Progenitor cell of endocrine pancreas (in vitro differentiated cells): ENCODE measurements around the gene TACC2. TPM values are rescaled to one million over a fixed set of nuclear protein-coding genes. Genes with fewer than 3 reads are reported as not detected.

Source experiments
- DNase-seq: peaks from one replicate; pipeline ENCODE4 v3.0.0; 2021; ENCODE audit warnings: low spot score; ENCODE audit not compliant: unreplicated experiment
- H3K27ac Mint-ChIP-seq: 2 replicates; pipeline ENCODE4 v1.8.0; 2021; ENCODE audit warnings: mild to moderate bottlenecking, moderate library complexity, mixed read lengths
- H3K27me3 Mint-ChIP-seq: 2 replicates; pipeline ENCODE4 v1.8.0; 2021; ENCODE audit warnings: mixed read lengths
- H3K36me3 Mint-ChIP-seq: 2 replicates; pipeline ENCODE4 v1.8.0; 2022; ENCODE audit warnings: mixed read lengths; ENCODE audit not compliant: insufficient read depth
- H3K4me1 Mint-ChIP-seq: 2 replicates; pipeline ENCODE4 v1.8.0; 2021; ENCODE audit warnings: low read depth, mixed read lengths
- H3K4me3 Mint-ChIP-seq: 2 replicates; pipeline ENCODE4 v1.8.0; 2021; ENCODE audit warnings: low read depth, mild to moderate bottlenecking, moderate library complexity, mixed read lengths
- H3K9me3 Mint-ChIP-seq: 2 replicates; pipeline ENCODE4 v1.8.0; 2021; ENCODE audit warnings: low read depth, mixed read lengths
- total RNA-seq: library from RNA; stranded (reverse); gene quantifications from 2 replicates; pipeline ENCODE4 v1.2.1, GENCODE V29; 2021
- TF ChIP-seq, protein P1 (sequence below): fragments of 200-600 bp; sonication (generic); IDR thresholded peaks from one replicate; pipeline ENCODE4 v1.5.0; 2021; ENCODE audit warnings: antibody characterized with exemption, mild to moderate bottlenecking; ENCODE audit not compliant: unreplicated experiment

Gene TACC2
- total RNA-seq, 1 donor from 2014 or later: 60.4 TPM

DNA sequence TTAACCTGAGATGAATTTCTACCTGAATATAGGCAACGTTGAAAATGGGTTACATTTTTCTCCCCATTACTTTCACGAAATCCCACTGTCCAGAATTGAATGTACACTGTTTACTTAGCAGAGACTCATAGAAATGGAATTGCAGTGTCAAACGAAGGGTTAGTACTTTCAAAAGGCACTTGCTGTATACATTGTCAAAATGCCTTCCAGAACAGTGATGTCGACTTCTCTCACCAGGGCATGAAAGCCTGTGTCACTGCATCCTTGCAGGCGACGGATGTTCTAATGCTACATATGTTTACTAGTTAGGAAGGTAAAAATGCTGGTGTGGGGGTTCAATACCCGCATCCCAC lies 41.2 kb downstream of the TACC2 start:
- H3K4me3 Mint-ChIP-seq: no peak overlapping the region

DNA sequence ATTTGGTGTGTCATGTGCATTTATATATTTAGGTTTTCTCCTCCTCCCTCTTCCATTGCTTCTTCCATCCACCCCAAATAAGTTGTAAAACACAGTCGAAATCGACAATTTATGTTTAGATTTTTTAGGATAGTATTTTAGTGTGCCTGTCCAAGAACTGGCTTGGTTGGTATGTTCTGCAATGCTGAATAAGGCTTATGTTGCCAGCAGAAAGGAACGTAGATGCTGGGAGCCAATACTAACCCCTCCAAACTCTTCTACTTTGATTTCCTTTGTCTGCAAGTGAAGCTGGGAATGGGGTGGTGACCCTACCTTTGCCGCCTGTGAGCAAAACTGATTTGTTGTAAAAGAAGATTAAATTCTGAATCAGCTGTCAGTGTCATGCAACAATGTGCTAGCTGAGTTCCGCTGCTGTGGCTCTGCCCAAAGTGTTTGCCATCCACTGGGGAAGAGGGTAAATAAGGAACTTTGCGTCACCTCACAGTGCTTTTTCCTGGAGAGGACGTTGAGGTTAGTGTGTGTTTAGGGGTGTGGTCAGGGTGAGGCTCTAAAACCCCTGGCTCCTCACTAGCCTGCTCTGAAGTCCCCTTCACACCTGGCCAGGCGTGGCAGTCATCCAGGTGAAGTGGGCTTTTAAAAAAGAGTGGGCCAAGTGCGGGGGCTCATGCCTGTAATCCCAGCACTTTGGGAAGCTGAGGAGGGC lies 44.4 kb downstream of the TACC2 start:
- Mint-ChIP-seq H3K9me3 (peaks cover 4% of the 10 kb centered on the region), H3K4me3 (no peak overlapping the region), H3K27me3 (no peaks in the 10 kb centered on the region), H3K4me1 (peaks cover 5% of the 10 kb centered on the region), H3K36me3 (no peaks in the 10 kb centered on the region), H3K27ac (no peak overlapping the region)
- DNase-seq: no peak
- TF ChIP-seq, protein P1, sequence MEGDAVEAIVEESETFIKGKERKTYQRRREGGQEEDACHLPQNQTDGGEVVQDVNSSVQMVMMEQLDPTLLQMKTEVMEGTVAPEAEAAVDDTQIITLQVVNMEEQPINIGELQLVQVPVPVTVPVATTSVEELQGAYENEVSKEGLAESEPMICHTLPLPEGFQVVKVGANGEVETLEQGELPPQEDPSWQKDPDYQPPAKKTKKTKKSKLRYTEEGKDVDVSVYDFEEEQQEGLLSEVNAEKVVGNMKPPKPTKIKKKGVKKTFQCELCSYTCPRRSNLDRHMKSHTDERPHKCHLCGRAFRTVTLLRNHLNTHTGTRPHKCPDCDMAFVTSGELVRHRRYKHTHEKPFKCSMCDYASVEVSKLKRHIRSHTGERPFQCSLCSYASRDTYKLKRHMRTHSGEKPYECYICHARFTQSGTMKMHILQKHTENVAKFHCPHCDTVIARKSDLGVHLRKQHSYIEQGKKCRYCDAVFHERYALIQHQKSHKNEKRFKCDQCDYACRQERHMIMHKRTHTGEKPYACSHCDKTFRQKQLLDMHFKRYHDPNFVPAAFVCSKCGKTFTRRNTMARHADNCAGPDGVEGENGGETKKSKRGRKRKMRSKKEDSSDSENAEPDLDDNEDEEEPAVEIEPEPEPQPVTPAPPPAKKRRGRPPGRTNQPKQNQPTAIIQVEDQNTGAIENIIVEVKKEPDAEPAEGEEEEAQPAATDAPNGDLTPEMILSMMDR: no peak

More for the DNA sequence above, 41.2 kb downstream of the TACC2 start:
- TF ChIP-seq, protein P1: no peak
- Mint-ChIP-seq H3K9me3 (no peaks in the 10 kb centered on the region), H3K27me3 (no peaks in the 10 kb centered on the region), H3K36me3 (no peaks in the 10 kb centered on the region), H3K4me1 (peaks cover 5% of the 10 kb centered on the region), H3K27ac (no peak overlapping the region)
- no peak for DNase-seq

DNA sequence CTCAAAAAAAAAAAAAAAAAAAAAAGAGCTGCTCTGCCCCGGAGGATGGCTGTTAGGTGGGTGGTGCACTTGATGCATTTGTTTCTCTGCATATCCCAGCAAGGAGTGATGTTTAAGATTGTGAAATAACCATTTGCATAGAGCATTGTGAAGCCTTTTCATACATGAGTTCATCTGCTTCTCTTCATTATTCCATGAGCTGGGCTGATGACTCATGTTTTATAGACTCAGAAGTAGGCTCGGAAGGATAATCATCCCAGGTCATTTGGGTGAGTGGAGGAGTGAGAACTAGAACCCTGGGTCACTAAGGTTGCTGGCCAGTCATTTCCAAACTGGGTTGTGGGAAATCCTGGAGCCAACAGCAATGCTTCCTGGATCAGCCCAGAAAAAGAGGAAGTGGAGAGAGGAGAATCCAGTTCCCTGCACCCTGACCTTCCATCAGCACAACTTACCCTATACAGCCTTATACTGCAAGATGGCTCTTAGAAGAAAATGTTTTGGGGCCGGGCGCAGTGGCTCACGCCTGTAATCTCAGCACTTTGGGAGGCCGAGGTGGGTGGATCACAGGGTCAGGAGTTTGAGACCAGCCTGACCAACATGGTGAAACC lies 45.3 kb downstream of the TACC2 start:
- TF ChIP-seq, protein P1: no peak
- no peaks in the 10 kb centered on the region for H3K36me3 Mint-ChIP-seq
- no peak overlapping the region for H3K27ac Mint-ChIP-seq
- H3K4me3 Mint-ChIP-seq: no peak overlapping the region
- no peaks in the 10 kb centered on the region for H3K27me3 Mint-ChIP-seq
- no peak for DNase-seq
- H3K9me3 Mint-ChIP-seq: peaks cover 4% of the 10 kb centered on the region
- peaks cover 5% of the 10 kb centered on the region for H3K4me1 Mint-ChIP-seq

DNA sequence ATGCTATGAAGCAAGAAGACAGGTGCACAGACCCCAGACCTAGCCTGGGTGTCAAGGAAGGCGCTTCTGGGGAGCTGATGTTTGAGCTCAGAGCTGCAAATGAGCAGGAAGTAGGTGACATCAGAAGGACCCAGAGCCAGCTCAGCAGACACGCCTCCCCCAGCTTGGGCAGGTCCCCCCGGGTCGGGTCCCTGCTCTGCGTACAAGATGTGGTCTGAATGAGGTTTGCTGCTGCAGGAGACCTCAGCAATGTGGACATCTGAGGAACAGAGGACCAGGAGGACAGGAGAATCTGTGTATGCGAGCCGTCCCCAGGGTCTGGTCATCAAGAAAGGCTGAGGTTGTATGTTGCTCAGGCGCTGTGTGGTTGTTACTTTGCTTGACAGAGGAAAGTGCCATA lies 51.8 kb downstream of the TACC2 start:
- Mint-ChIP-seq H3K27ac (no peak overlapping the region), H3K27me3 (peaks cover 4% of the 10 kb centered on the region), H3K4me1 (peaks cover 20% of the 10 kb centered on the region), H3K36me3 (no peaks in the 10 kb centered on the region), H3K4me3 (no peak overlapping the region), H3K9me3 (peaks cover 4% of the 10 kb centered on the region)
- TF ChIP-seq, protein P1: no peak
- no peak for DNase-seq

DNA sequence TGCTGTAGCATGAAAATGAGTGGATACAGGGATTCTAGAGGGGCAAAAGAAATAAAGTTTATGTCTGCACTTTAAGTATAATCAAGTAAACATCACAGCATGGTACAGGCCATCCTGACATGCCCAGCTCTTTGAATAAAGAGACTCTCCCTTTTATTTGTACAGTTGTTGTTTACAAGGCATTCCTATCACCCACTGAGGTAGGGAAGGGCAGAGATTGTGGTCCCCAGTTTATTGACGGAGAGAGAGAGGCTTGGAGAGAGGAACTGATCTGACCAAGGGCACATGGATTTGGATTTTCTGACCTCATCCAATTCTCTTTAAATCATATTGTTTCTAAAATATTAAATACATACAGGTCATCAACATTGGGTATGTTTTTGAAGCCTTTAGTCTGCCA lies 53.9 kb downstream of the TACC2 start:
- Mint-ChIP-seq H3K4me1 (peaks cover 22% of the 10 kb centered on the region), H3K4me3 (no peak overlapping the region), H3K36me3 (no peaks in the 10 kb centered on the region), H3K27ac (no peak overlapping the region), H3K9me3 (no peaks in the 10 kb centered on the region), H3K27me3 (peaks cover 4% of the 10 kb centered on the region)
- no peak for DNase-seq
- TF ChIP-seq, protein P1: no peak
